ENCODE measurements around the gene P2RX7. TPM values are rescaled to one million over a fixed set of nuclear protein-coding genes. Genes with fewer than 3 reads are reported as not detected.
"Not testable (repeated sequence)": the region's sequence is repeated elsewhere in the genome, so short reads cannot be mapped to it uniquely, and the experiment has no call there.

Gene P2RX7
- total RNA-seq, 1 experiment from 2014 or later: 0.23 TPM

GRCh38 chr12:121226399-121226798 lies 93.7 kb downstream of the P2RX7 start:
- TF ChIP-seq CTCF (IDR thresholded peaks at IDR 0.05) (no peak), SIN3A (IDR thresholded peaks at IDR 0.05; ENCODE audit: borderline replicate concordance, insufficient read depth, low read depth, low read length) (no peak), REST (IDR thresholded peaks at IDR 0.05; ENCODE audit: insufficient read depth in 1 of 2, low read depth in 2 of 2, low read length in 1 of 2) (no peak), POLR2AphosphoS5 (IDR thresholded peaks at IDR 0.05; ENCODE audit: low read depth, low read length) (no peak), TCF7L2 (IDR thresholded peaks at IDR 0.05; ENCODE audit: low read depth, low read length) (no peak)
- no TSS peak for BruUV-seq (replicated peaks)
- Histone ChIP-seq H3K36me3 (ENCODE audit: control insufficient read depth, insufficient read depth, low read length) (no peaks in the 10 kb centered on the region), H3K9me3 (ENCODE audit: control insufficient read depth, insufficient read depth, low read depth, low read length) (no peaks in the 10 kb centered on the region), H3K4me3 (ENCODE audit: low read depth in 2 of 2, low read length in 2 of 2) (no peak overlapping the region), H3K27me3 (ENCODE audit: control insufficient read depth, insufficient read depth, low read length) (no peaks in the 10 kb centered on the region), H3K4me1 (ENCODE audit: control insufficient read depth, insufficient read depth, low read length) (no peaks in the 10 kb centered on the region), H3K27ac (ENCODE audit: low read length) (no peak overlapping the region)
- DNase-seq (ENCODE audit: low read depth, low spot score): no peak
- ChIA-PET CTCF (interaction anchor here (0.6 kb wide), 1 partner anchor 109 kb away, joined by 5 read pairs; no protein-coding TSS in a partner anchor), POLR2A (no interaction called here)
- ATAC-seq: no peak
- in situ Hi-C loops (cut with HindIII; ENCODE audit: low pct_unique_long_range_greater_than_20kb, low sequenced_read_pairs) (no loop called here), intact Hi-C loops (cut with micrococcal nuclease; ENCODE audit: unreplicated experiment) (no loop called here)

DNA sequence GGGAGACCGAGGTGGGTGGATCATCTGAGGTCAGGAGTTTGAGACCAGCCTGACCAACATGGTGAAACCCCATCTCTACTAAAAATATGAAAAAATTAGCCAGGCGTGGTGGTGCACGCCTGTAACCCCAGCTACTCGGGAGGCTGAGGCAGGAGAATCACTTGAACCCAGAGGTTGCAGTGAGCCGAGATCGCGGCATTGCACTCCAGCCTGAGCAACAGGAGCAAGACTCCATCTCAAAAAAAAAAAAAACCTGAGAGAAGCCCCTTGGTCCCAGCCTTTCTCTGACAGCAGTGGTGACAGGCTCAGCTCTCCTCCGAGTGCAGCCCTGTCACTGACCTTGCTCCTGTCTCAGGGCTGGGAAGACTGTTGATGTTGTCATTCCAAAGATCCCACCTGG lies 94.2 kb downstream of the P2RX7 start:
- BruUV-seq (replicated peaks); H3K9me3 ChIP-seq (ENCODE audit: control insufficient read depth, insufficient read depth, low read depth, low read length); H3K27me3 ChIP-seq (ENCODE audit: control insufficient read depth, insufficient read depth, low read length); in situ Hi-C loops (cut with HindIII; ENCODE audit: low pct_unique_long_range_greater_than_20kb, low sequenced_read_pairs); H3K4me3 ChIP-seq (ENCODE audit: low read depth in 2 of 2, low read length in 2 of 2); DNase-seq (ENCODE audit: low read depth, low spot score); H3K4me1 ChIP-seq (ENCODE audit: control insufficient read depth, insufficient read depth, low read length); intact Hi-C loops (cut with micrococcal nuclease; ENCODE audit: unreplicated experiment); H3K36me3 ChIP-seq (ENCODE audit: control insufficient read depth, insufficient read depth, low read length); ATAC-seq; POLR2A ChIA-PET; H3K27ac ChIP-seq (ENCODE audit: low read length): not testable (repeated sequence)
- CTCF ChIA-PET: interaction anchor here (0.6 kb wide), 1 partner anchor 108 kb away, joined by 5 read pairs; no protein-coding TSS in a partner anchor

GRCh38 chr12:121227294-121227693 lies 94.6 kb downstream of the P2RX7 start:
- BruUV-seq (replicated peaks): no TSS peak
- DNase-seq (ENCODE audit: low read depth, low spot score) (no peak), ATAC-seq (no peak)
- CTCF ChIA-PET: no interaction called here
- H3K4me1 ChIP-seq (ENCODE audit: control insufficient read depth, insufficient read depth, low read length): no peaks in the 10 kb centered on the region
- H3K4me3 ChIP-seq (ENCODE audit: low read depth in 2 of 2, low read length in 2 of 2): no peak overlapping the region
- H3K27me3 ChIP-seq (ENCODE audit: control insufficient read depth, insufficient read depth, low read length): no peaks in the 10 kb centered on the region
- H3K36me3 ChIP-seq (ENCODE audit: control insufficient read depth, insufficient read depth, low read length): no peaks in the 10 kb centered on the region
- H3K27ac ChIP-seq (ENCODE audit: low read length): no peak overlapping the region
- intact Hi-C loops (cut with micrococcal nuclease; ENCODE audit: unreplicated experiment): no loop called here
- POLR2A ChIA-PET: no interaction called here
- TF ChIP-seq CTCF (IDR thresholded peaks at IDR 0.05) (no peak), TCF7L2 (IDR thresholded peaks at IDR 0.05; ENCODE audit: low read depth, low read length) (no peak)
- no peaks in the 10 kb centered on the region for H3K9me3 ChIP-seq (ENCODE audit: control insufficient read depth, insufficient read depth, low read depth, low read length)
- in situ Hi-C loops (cut with HindIII; ENCODE audit: low pct_unique_long_range_greater_than_20kb, low sequenced_read_pairs): no loop called here

Data from Panc1 (cell line).